Vein endothelial cell (primary cell): Measurements from ENCODE around the gene WEE1. TPM values are rescaled to one million over a fixed set of nuclear protein-coding genes. Genes with fewer than 3 reads are reported as not detected.

Experiments
- small RNA-seq: library from RNA; depleted of rRNA; stranded (forward); fragments of <200 nt; gene quantifications from one replicate; pipeline ENCODE3, GENCODE V24; 2012
- total RNA-seq: library from RNA; depleted of rRNA; stranded (reverse); fragments of >200 nt; gene quantifications from 2 replicates; pipeline ENCODE4 v1.2.3, GENCODE V29; 2012

Gene WEE1
- 22.2 and 31.7 TPM in 2 replicates for total RNA-seq

GRCh38 chr11:9573052-9573774 is at the start of gene WEE1:
TSS of gene WEE1 (plus strand) at chr11:9573670. CDS start at chr11:9573934, 264 bp downstream.

Small RNAs within 50 kb of the gene (small RNA-seq; reads per million reads assigned to genes)
- gene RF01210: not detected

Other genes with a start within 250 kb of the WEE1 start
- 156 and 171 TPM in 2 replicates for gene IPO7, start 189.0 kb upstream of the WEE1 start, total RNA-seq
- gene ZNF143, start 112.7 kb upstream of the WEE1 start, total RNA-seq: 18.0 and 23.7 TPM in 2 replicates
- 140 and 195 TPM in 2 replicates for gene SWAP70, start 90.4 kb downstream of the WEE1 start, total RNA-seq